Measurements from ENCODE around the gene FHAD1.

GRCh38 chr1:15384301-15384901 is 137.4 kb downstream of the FHAD1 start:
- TF ChIP-seq, protein P1, sequence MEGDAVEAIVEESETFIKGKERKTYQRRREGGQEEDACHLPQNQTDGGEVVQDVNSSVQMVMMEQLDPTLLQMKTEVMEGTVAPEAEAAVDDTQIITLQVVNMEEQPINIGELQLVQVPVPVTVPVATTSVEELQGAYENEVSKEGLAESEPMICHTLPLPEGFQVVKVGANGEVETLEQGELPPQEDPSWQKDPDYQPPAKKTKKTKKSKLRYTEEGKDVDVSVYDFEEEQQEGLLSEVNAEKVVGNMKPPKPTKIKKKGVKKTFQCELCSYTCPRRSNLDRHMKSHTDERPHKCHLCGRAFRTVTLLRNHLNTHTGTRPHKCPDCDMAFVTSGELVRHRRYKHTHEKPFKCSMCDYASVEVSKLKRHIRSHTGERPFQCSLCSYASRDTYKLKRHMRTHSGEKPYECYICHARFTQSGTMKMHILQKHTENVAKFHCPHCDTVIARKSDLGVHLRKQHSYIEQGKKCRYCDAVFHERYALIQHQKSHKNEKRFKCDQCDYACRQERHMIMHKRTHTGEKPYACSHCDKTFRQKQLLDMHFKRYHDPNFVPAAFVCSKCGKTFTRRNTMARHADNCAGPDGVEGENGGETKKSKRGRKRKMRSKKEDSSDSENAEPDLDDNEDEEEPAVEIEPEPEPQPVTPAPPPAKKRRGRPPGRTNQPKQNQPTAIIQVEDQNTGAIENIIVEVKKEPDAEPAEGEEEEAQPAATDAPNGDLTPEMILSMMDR (IDR thresholded peaks at IDR 0.05): no peak
- no peak for TF ChIP-seq EZH2 (IDR thresholded peaks at IDR 0.05; ENCODE audit: borderline replicate concordance, insufficient read depth, low read depth, low read length, poor library complexity, severe bottlenecking)
